ENCODE results near the gene CARM1. TPM values are rescaled to one million over a fixed set of nuclear protein-coding genes. Genes with fewer than 3 reads are reported as not detected.
"Not testable (repeated sequence)": the region's sequence is repeated elsewhere in the genome, so short reads cannot be mapped to it uniquely, and the experiment has no call there.

The CARM1 gene
- total RNA-seq, 4 donors from 2014 or later: 12.2 to 14.8 (median 13.1) TPM

- no peaks in the 10 kb centered on the region for H3K27me3 ChIP-seq
- H3K27ac ChIP-seq: no peak overlapping the region
- no peaks in the 10 kb centered on the region for H3K9me3 ChIP-seq
- TF ChIP-seq POLR2A (IDR thresholded peaks at IDR 0.05) (no peak), CTCF (IDR thresholded peaks at IDR 0.05) (no peak)
- WGBS, 2 donors: 93 to 95% methylated on average over 1 of the region's 1 CpG
- H3K4me1 ChIP-seq: peaks cover 10% of the 10 kb centered on the region in 2 donors
- intact Hi-C loops (cut with DNase I): loop anchor here (10.0 kb wide), 1 partner anchor 51 kb away; the partner anchor contains the start of genes TIMM29 and YIPF2
- no peaks in the 10 kb centered on the region for H3K36me3 ChIP-seq
- no peak overlapping the region for H3K4me3 ChIP-seq (replicated peaks in 1 of 3)
- DNase-seq: no peak
Measured at GRCh38 chr19:10874024-10874423, 2.7 kb downstream of the CARM1 start.

- WGBS, 2 donors: 74 to 89% methylated on average over 7 to 9 of the region's 10 CpGs
- intact Hi-C loops (cut with DNase I): loop anchor here (10.0 kb wide), 1 partner anchor 48 kb away; the partner anchor contains the start of genes TIMM29 and YIPF2
- H3K27ac ChIP-seq: no peak overlapping the region
- DNase-seq: no peak
- peaks cover 7 to 14% of the 10 kb centered on the region in 2 donors for H3K4me1 ChIP-seq
- no peaks in the 10 kb centered on the region for H3K36me3 ChIP-seq
- no peak for TF ChIP-seq POLR2A (IDR thresholded peaks at IDR 0.05)
- TF ChIP-seq CTCF (IDR thresholded peaks at IDR 0.05): no peak
- H3K9me3 ChIP-seq: no peaks in the 10 kb centered on the region
- H3K27me3 ChIP-seq: no peaks in the 10 kb centered on the region
- H3K4me3 ChIP-seq (replicated peaks in 1 of 3): no peak overlapping the region
Measured at GRCh38 chr19:10876459-10877240, 5.3 kb downstream of the CARM1 start.

- peaks cover 5 to 15% of the 10 kb centered on the region in 2 donors for H3K4me1 ChIP-seq
- H3K9me3 ChIP-seq; H3K4me3 ChIP-seq (replicated peaks in 1 of 3); H3K36me3 ChIP-seq; DNase-seq; H3K27me3 ChIP-seq; H3K27ac ChIP-seq: not testable (repeated sequence)
- WGBS, 2 donors: 97 to 98% methylated on average over 9 of the region's 9 CpGs
- intact Hi-C loops (cut with DNase I): loop anchor here (10.0 kb wide), 1 partner anchor 47 kb away; the partner anchor contains the start of genes TIMM29 and YIPF2
Measured at GRCh38 chr19:10877608-10878007, 6.3 kb downstream of the CARM1 start.

- intact Hi-C loops (cut with DNase I): loop anchor here (10.0 kb wide), 1 partner anchor 47 kb away; the partner anchor contains the start of genes TIMM29 and YIPF2
- TF ChIP-seq CTCF (IDR thresholded peaks at IDR 0.05) (no peak), POLR2A (IDR thresholded peaks at IDR 0.05) (no peak)
Measured at GRCh38 chr19:10878253-10878652, 6.9 kb downstream of the CARM1 start.

GRCh38 chr19:10881403-10882107, 10.2 kb downstream of the CARM1 start:
- TF ChIP-seq POLR2A (IDR thresholded peaks at IDR 0.05) (no peak), CTCF (IDR thresholded peaks at IDR 0.05) (no peak)
- peaks cover 0 to 8% of the 10 kb centered on the region in 2 donors for H3K4me1 ChIP-seq

More at GRCh38 chr19:10878253-10878652, 6.9 kb downstream of the CARM1 start:
- H3K4me3 ChIP-seq (replicated peaks in 1 of 3): no peak overlapping the region
- no peaks in the 10 kb centered on the region for H3K9me3 ChIP-seq
- 80 to 83% methylated on average over 3 of the region's 3 CpGs for WGBS, 2 donors
- no peak overlapping the region for H3K27ac ChIP-seq
- H3K36me3 ChIP-seq: no peaks in the 10 kb centered on the region
- peaks cover 0 to 9% of the 10 kb centered on the region in 2 donors for H3K4me1 ChIP-seq
- no peaks in the 10 kb centered on the region for H3K27me3 ChIP-seq
- no peak for DNase-seq

More at GRCh38 chr19:10881403-10882107, 10.2 kb downstream of the CARM1 start:
- Histone ChIP-seq H3K27me3 (no peaks in the 10 kb centered on the region), H3K27ac (no peak overlapping the region), H3K9me3 (no peaks in the 10 kb centered on the region), H3K4me3 (replicated peaks in 1 of 3) (no peak overlapping the region), H3K36me3 (no peaks in the 10 kb centered on the region)
- WGBS, 2 donors: 73 to 85% methylated on average over 11 to 14 of the region's 14 CpGs
- intact Hi-C loops (cut with DNase I): no loop called here
- no peak for DNase-seq

All from thyroid gland (tissue), 4 donors.